ENCODE data around the gene CFD.
"Not testable (repeated sequence)": the region's sequence is repeated elsewhere in the genome, so short reads cannot be mapped to it uniquely, and the experiment has no call there.

The CFD gene

GRCh38 chr19:825897-826644 is 33.4 kb upstream of the CFD start:
- no peak for DNase-seq

DNA sequence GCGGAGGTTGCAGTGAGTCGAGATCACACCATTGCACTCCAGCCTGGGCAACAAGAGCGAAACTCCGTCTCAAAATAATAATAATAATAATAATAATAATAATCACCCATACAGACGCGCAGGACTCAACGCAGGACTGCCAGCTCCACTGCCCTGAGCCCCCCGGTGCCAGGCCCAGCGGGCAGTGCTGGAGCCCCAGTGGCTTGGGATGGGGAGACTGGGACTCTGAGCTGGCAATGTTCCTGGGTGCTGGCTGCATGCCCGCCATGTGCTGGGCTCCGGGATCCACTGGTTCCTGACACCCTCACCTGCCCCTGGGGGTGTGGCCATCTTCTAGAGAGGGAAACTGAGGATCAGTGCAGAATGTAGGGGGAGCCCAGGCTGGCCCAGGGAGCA is 32.2 kb upstream of the CFD start:
- DNase-seq, result no peak

GRCh38 chr19:827710-828321 is 31.6 kb upstream of the CFD start, which contains the start of gene AZU1:
AZU1 (plus strand) TSS chr19:827837; CDS start chr19:827847, 10 bp downstream.
- no peak for DNase-seq

DNA sequence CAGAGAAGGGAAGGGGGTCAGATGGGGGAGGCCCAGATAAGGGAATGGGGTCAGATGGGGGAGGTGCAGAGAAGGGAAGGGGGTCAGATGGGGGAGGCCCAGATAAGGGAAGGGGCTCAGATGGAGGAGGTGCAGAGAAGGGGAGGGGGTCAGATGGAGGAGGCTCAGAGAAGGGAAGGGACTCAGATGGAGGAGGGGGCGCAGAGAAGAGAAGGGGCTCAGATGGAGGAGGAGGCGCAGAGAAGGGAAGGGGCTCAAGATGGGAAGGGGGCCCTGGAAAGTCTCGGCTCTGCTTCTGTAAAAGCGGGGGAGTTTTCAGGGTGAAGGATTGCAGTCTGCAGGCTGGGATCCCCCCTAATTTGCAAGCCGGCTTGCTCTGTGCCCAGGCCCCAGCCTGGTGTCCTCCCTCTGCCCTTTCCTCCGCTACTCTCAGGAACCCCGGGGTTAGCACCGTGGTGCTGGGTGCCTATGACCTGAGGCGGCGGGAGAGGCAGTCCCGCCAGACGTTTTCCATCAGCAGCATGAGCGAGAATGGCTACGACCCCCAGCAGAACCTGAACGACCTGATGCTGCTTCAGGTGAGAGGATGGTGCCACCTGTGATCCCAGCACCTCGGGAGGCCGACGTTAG is 30.2 kb upstream of the CFD start:
- DNase-seq, result no peak

DNA sequence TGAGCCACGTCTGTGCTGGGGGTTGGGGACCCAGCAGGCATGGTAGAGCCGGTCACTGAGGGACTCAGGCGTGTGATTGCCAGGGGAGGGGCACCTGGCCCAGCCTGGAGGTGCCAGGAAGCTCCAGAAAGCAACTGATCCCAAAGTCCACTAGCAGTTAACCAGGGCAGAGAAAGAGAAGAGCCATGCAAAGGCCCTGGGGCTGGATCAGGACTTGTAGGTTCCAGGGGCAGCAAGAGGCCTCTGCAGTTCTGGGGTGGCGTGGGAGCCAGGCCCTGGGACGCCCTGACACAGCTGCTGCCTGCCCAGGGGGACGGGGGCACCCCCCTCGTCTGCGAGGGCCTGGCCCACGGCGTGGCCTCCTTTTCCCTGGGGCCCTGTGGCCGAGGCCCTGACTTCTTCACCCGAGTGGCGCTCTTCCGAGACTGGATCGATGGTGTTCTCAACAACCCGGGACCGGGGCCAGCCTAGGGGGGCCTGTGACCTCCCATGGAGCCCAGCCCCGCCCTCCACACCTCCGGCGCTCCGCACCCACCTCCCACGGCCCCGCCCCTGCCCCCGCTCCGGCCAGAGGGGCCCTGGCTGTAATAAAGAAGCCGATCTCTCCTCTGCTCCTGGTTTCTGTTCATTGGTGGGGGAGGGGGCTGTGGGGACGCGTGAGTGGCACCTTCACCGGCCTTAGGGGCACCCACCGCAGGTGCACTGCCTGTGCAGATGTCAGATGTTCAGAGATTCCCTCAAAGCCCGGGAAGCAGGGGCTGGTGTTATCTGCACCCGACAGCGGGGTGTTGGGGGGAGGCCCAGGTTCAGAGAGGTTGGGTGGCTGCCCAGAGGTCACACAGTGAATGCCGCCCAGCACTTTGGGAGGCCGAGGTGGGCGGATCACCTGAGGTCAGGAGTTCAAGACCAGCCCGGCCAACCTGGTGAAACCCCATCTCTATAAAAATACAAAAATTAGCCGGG is 27.8 kb upstream of the CFD start:
- DNase-seq, result no peak

GRCh38 chr19:834216-834615 is 25.2 kb upstream of the CFD start:
- no peak for DNase-seq

DNA sequence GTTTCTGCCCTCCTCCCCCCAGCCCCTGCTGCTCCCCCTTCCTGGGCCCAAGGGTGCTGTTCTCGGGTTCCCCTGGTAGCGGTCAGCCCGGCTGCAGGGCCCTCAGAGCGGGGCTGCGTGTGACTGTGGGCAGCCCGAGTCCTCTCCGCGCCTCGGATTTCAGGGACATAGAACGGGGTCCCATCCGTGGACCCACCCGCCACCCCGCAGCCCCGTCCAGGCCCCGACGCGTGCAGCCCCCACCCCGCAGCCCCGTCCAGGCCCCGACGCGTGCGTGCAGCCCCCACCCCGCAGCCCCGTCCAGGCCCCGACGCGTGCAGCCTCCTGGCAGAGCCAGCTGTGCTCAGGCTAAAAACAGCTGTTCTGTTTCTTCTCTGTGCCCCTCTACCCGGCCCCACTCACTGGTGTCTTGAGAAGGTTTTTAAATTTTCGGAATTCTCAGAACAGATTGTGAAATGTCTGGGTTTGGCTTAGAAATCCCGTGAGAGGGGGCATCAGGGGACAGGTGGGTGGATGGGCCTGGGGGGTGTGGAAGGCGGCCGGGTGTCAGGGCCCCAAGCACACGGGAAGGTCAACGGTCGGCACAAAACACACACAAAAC is 24.2 kb upstream of the CFD start:
- no peak for DNase-seq

GRCh38 chr19:840519-841206 is 18.8 kb upstream of the CFD start, which contains the start of gene PRTN3:
PRTN3 (plus strand) TSS chr19:840999; CDS start chr19:841009, 10 bp downstream.
- DNase-seq, result no peak

GRCh38 chr19:842802-843179 is 16.7 kb upstream of the CFD start:
- not testable (repeated sequence) for DNase-seq

DNA sequence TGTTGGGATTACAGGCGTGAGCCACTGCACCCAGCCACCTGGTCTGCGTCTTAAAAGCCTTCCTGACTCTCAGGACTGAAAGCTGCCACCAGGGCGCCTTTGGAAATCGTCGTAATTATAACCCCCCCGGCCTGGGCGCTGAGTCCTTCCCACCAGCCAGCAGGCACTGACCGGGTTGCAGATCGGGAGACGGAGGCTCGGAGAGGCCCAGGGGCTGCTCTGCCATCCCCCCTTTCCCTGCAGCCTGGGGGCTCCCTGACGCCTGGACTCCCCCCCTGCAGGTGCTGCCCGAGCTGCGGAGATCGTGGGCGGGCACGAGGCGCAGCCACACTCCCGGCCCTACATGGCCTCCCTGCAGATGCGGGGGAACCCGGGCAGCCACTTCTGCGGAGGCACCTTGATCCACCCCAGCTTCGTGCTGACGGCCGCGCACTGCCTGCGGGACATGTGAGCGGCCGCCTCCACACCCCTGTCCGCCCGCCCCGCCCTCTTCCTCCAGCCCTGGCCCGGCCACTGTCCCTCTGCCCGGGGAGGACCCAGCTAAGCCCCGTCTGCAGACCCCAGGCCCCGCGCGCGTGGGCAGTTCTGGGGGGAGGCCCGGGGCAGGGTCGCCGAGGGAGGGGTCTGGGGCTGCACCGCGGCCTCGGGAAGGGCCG is 16.2 kb upstream of the CFD start:
- DNase-seq, result no peak

DNA sequence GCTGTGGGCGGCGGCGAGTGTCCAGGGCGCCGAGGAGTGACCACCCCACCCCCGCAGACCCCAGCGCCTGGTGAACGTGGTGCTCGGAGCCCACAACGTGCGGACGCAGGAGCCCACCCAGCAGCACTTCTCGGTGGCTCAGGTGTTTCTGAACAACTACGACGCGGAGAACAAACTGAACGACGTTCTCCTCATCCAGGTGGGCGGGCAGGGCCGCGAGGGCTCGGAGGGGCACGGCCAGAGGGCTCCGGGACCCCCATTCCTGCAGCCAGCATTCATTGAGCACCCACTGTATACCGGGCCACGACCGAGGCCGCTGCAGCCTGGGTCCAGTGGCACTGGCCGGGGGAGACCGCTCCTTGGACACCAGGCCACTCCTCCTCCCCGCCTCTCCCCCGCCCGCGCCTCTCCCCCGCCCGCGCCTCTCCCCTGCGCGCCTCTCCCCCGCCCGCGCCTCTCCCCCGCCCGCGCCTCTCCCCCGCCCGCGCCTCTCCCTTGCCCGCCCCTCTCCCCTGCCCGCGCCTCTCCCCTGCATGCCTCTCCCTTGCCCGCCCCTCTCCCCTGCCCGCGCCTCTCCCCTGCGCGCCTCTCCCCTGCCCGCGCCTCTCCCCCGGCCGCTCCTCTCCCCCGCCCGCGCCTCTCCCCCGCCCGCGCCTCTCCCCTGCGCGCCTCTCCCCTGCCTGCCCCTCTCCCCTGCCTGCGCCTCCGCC is 15.5 kb upstream of the CFD start:
- peak in 1 of 5 experiments; percentile 32 for DNase-seq

DNA sequence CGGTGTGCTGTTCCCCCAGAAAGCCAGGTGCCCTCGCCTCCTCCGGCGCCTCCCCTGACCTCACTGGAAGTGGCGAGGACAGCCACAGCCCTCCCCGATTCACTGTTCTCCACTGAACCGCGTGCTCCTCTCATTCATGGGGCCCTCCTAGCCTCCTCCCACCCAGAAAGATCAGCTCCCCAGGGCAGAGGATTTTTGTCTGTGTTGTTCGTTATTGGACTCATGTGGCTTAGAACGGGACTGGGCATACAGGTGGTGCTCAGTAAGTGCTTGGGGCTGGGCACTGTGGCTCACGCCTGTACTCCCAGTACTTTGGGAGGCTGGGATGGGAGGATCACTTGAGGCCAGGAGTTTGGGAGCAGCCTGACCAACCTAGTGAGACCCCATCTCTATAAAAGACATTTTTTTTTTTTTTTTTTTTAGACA is 14.9 kb upstream of the CFD start:
- no peak for DNase-seq

DNA sequence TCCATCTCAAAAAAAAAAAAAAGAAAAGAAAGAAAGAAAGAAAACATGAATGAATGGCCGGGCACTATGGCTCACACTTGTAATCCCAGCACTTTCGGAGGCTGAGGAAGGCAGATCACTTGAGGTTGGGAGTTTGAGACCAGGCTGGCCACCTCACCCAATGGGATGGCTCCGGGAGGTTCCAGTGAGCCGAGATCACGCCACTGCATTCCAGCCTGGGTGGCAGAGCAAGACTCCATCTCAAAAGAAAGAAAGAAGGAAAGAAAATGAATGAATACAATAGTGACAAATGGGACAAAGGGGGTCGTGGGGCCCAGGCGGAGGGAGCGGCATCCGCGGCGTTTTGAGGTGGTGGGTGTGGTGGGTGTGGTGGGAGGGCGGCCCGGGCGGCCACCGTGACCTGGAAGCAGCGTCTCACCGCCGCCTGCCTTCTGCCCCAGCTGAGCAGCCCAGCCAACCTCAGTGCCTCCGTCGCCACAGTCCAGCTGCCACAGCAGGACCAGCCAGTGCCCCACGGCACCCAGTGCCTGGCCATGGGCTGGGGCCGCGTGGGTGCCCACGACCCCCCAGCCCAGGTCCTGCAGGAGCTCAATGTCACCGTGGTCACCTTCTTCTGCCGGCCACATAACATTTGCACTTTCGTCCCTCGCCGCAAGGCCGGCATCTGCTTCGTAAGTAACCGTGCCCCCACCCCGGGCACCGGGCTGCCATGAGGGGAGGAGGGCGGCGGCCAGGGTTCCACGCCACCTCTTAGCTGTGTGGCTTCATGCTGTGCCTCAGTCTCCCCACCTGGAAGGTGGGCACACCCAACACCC is 13.6 kb upstream of the CFD start:
- DNase-seq, result no peak

DNA sequence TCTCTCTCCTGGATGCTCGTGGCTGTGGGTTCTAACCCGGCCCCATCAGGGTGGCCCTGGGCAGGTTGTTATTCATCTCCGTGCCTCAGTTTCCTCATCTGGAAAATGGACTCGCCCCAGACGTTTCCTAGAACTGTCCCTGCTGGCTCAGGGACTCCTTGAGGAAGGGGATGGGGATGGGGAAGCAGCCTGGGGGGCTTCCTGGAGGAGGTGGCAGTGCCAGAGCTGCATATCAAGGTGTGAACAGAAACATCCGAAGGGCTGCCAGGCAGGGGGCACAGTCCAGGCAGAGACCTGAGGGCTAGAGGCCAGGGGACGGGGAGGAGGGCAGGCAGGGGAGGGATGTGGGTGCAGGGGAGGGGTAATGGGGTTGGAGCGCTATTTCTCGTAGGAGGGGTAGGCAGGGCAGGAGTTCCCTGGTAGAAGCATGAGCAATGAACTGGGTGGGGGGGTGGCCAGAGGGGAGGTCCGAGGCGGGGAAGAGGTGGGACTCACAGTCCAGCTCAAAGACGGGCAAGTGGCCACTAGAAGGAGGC is 11.0 kb upstream of the CFD start:
- no peak for DNase-seq

- not testable (repeated sequence) for DNase-seq
Measured at GRCh38 chr19:849195-849594, 10.3 kb upstream of the CFD start.

DNA sequence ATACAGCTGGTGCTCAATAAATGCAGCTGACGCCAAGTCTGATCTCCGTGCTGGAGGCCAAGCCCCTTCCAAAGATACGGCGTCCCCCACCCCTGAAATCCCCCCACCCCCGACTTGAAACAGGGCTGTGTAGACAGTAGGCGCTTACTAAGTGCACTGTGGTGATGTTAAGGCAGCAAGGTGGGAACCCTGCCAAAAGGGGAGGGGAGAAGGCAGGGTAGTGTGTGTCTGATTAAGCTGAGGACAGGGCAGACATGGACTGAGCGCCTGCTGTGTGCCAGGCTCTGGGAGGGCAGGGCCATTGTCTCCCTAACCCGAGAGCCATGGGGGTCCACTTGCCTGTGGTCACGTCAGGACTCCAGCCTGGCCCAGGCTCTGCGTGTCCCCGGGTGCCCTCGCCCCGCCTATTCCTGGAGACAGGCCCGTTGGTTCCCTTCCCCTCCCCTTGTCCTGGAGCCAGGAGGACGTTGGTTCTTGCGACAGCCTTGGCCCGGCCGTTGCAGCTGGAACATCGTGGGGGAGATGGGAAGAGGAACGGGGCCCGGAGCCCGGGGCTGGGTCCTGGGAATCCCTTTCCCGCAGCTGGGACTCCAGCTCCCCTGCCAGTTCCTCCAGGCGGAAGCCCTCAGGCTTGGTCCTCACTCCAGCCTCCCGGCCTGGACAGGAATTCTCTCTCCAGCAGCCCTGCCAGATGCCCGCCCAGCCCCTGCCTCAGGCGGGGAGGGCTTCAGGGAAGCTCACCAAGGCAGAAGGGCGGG is 9.1 kb upstream of the CFD start:
- DNase-seq, result peak in 1 of 5 experiments; percentile 45

GRCh38 chr19:850979-851335 is 8.5 kb upstream of the CFD start:
- DNase-seq, result no peak

Data from T-helper 2 cell (primary cell).